IPS-20b (cell line): ENCODE results near the gene GMNN.

ENCODE experiments used
- H3K27ac ChIP-seq: one replicate; pipeline ENCODE4 v1.5.1; 2013; ENCODE audit warnings: low read length
- H3K27me3 ChIP-seq: 2 replicates; pipeline ENCODE4 v1.6.1; 2013; ENCODE audit warnings: mild to moderate bottlenecking, low read length, inconsistent platforms; ENCODE audit not compliant: insufficient read depth
- H3K36me3 ChIP-seq: 2 replicates; pipeline ENCODE4 v1.6.1; 2013; ENCODE audit warnings: low read depth, mild to moderate bottlenecking, inconsistent platforms, low read length, moderate library complexity; ENCODE audit not compliant: insufficient read depth
- H3K4me1 ChIP-seq: 2 replicates; pipeline ENCODE4 v1.6.1; 2013; ENCODE audit warnings: mild to moderate bottlenecking, control low read depth, inconsistent platforms, low read length, moderate library complexity; ENCODE audit not compliant: insufficient read depth
- H3K4me3 ChIP-seq: 2 replicates; pipeline ENCODE4 v1.5.1; 2013; ENCODE audit warnings: mild to moderate bottlenecking, low read length, inconsistent platforms
- H3K9ac ChIP-seq: 2 replicates; pipeline ENCODE4 v1.6.1; 2013; ENCODE audit warnings: low read depth, mild to moderate bottlenecking, inconsistent platforms, low read length, moderate library complexity
- H3K9me3 ChIP-seq: 2 replicates; pipeline ENCODE4 v1.6.1; 2013; ENCODE audit warnings: mild to moderate bottlenecking, low read depth, low read length, inconsistent platforms; ENCODE audit not compliant: insufficient read depth

GMNN gene

GRCh38 chr6:24788031-24788665 is 13.4 kb downstream of the GMNN start:
- H3K27me3 ChIP-seq = no peaks in the 10 kb centered on the region
- H3K27ac ChIP-seq = no peak overlapping the region
- no peaks in the 10 kb centered on the region for H3K9me3 ChIP-seq
- H3K36me3 ChIP-seq = peaks cover 56% of the 10 kb centered on the region
- no peak overlapping the region for H3K9ac ChIP-seq
- no peak overlapping the region for H3K4me3 ChIP-seq
- no peaks in the 10 kb centered on the region for H3K4me1 ChIP-seq

GRCh38 chr6:24795106-24795505 is 20.4 kb downstream of the GMNN start:
- Histone ChIP-seq H3K27me3 (no peaks in the 10 kb centered on the region), H3K9ac (no peak overlapping the region), H3K4me1 (peaks cover 10% of the 10 kb centered on the region), H3K36me3 (no peaks in the 10 kb centered on the region), H3K9me3 (no peaks in the 10 kb centered on the region), H3K4me3 (no peak overlapping the region), H3K27ac (no peak overlapping the region)

GRCh38 chr6:24796616-24797290 is 22.0 kb downstream of the GMNN start:
- H3K9me3 ChIP-seq = no peaks in the 10 kb centered on the region
- H3K4me1 ChIP-seq = peaks cover 10% of the 10 kb centered on the region
- no peak overlapping the region for H3K27ac ChIP-seq
- no peaks in the 10 kb centered on the region for H3K36me3 ChIP-seq
- H3K4me3 ChIP-seq = no peak overlapping the region
- no peaks in the 10 kb centered on the region for H3K27me3 ChIP-seq
- H3K9ac ChIP-seq = no peak overlapping the region

- no peak overlapping the region for H3K27ac ChIP-seq
- H3K4me3 ChIP-seq = no peak overlapping the region
- peaks cover 10% of the 10 kb centered on the region for H3K4me1 ChIP-seq
- H3K9ac ChIP-seq = no peak overlapping the region
- no peaks in the 10 kb centered on the region for H3K9me3 ChIP-seq
- no peaks in the 10 kb centered on the region for H3K27me3 ChIP-seq
- no peaks in the 10 kb centered on the region for H3K36me3 ChIP-seq
Measured at GRCh38 chr6:24797596-24798216, 23.0 kb downstream of the GMNN start.

GRCh38 chr6:24798740-24799540 is 24.2 kb downstream of the GMNN start, which contains the start of gene ARMH2:
TSS of gene ARMH2 (minus strand) at chr6:24798917. CDS start at chr6:24798857, 60 bp downstream.
- Histone ChIP-seq H3K9ac (no peak within 1 kb of the TSS), H3K9me3 (no peaks in the 10 kb centered on the region), H3K27me3 (no peaks in the 10 kb centered on the region), H3K4me1 (peaks cover 10% of the 10 kb centered on the region), H3K36me3 (no peaks in the 10 kb centered on the region), H3K27ac (no peak within 1 kb of the TSS), H3K4me3 (no peak within 1 kb of the TSS)

GRCh38 chr6:24799541-24799915 is 24.8 kb downstream of the GMNN start:
- Histone ChIP-seq H3K9ac (no peak overlapping the region), H3K27me3 (no peaks in the 10 kb centered on the region), H3K36me3 (no peaks in the 10 kb centered on the region), H3K4me1 (peaks cover 10% of the 10 kb centered on the region), H3K4me3 (no peak overlapping the region), H3K9me3 (no peaks in the 10 kb centered on the region), H3K27ac (no peak overlapping the region)

GRCh38 chr6:24802271-24803059 is 27.7 kb downstream of the GMNN start:
- Histone ChIP-seq H3K4me1 (peaks cover 8% of the 10 kb centered on the region), H3K9me3 (no peaks in the 10 kb centered on the region), H3K9ac (no peak overlapping the region), H3K27ac (no peak overlapping the region), H3K27me3 (no peaks in the 10 kb centered on the region), H3K36me3 (no peaks in the 10 kb centered on the region), H3K4me3 (no peak overlapping the region)

GRCh38 chr6:24807584-24807983 is 32.8 kb downstream of the GMNN start:
- Histone ChIP-seq H3K9me3 (no peaks in the 10 kb centered on the region), H3K27ac (no peak overlapping the region), H3K36me3 (no peaks in the 10 kb centered on the region; the same call in 1 of the 2 replicates), H3K27me3 (no peaks in the 10 kb centered on the region), H3K4me1 (no peaks in the 10 kb centered on the region), H3K9ac (no peak overlapping the region), H3K4me3 (no peak overlapping the region)

GRCh38 chr6:24809728-24810127 is 35.0 kb downstream of the GMNN start:
- Histone ChIP-seq H3K4me1 (no peaks in the 10 kb centered on the region), H3K4me3 (no peak overlapping the region), H3K27me3 (no peaks in the 10 kb centered on the region), H3K27ac (no peak overlapping the region), H3K9me3 (no peaks in the 10 kb centered on the region), H3K9ac (no peak overlapping the region), H3K36me3 (no peaks in the 10 kb centered on the region; the same call in 1 of the 2 replicates)

GRCh38 chr6:24818346-24818745 is 43.6 kb downstream of the GMNN start:
- H3K27me3 ChIP-seq = no peaks in the 10 kb centered on the region
- H3K9me3 ChIP-seq = no peaks in the 10 kb centered on the region
- no peak overlapping the region for H3K27ac ChIP-seq
- no peak overlapping the region for H3K9ac ChIP-seq
- no peaks in the 10 kb centered on the region for H3K4me1 ChIP-seq
- H3K36me3 ChIP-seq = no peaks in the 10 kb centered on the region; the same call in 1 of the 2 replicates
- H3K4me3 ChIP-seq = no peak overlapping the region

GRCh38 chr6:24821860-24822444 is 47.2 kb downstream of the GMNN start:
- no peaks in the 10 kb centered on the region; the same call in 1 of the 2 replicates for H3K36me3 ChIP-seq

More at GRCh38 chr6:24821860-24822444, 47.2 kb downstream of the GMNN start:
- no peak overlapping the region for H3K9ac ChIP-seq
- H3K4me1 ChIP-seq = no peaks in the 10 kb centered on the region
- H3K9me3 ChIP-seq = no peaks in the 10 kb centered on the region
- H3K27me3 ChIP-seq = no peaks in the 10 kb centered on the region
- no peak overlapping the region for H3K27ac ChIP-seq
- no peak overlapping the region for H3K4me3 ChIP-seq
